Mammary epithelial cell (primary cell): Measurements from ENCODE around the gene CCDC33.

Experiments used
- CTCF ChIP-seq, 2 donors: IDR thresholded peaks in 1 of 2; conservative IDR thresholded peaks in 1 of 2; 2 replicates each; pipeline ENCODE4 v1.5.1; 2011 to 2012; ENCODE audit warnings: inconsistent platforms in 2 of 2, low read length in 2 of 2, mild to moderate bottlenecking in 2 of 2, control low read depth in 1 of 2, low read depth in 1 of 2; ENCODE audit not compliant: insufficient read depth in 1 of 2; ENCODE audit errors: extremely low read depth in 1 of 2
- EZH2 ChIP-seq: IDR thresholded peaks from 2 replicates; pipeline ENCODE4 v1.6.1; 2012; ENCODE audit warnings: low read length, inconsistent platforms, borderline replicate concordance

- TF ChIP-seq CTCF (conservative IDR thresholded peaks at IDR 0.05 in 1 of 2, IDR thresholded peaks at IDR 0.05 in 1 of 2; ENCODE audit: extremely low read depth in 1 of 2, insufficient read depth in 1 of 2, low read depth in 1 of 2, low read length in 2 of 2) = no peak
- no peak for TF ChIP-seq EZH2
Measured at GRCh38 chr15:74306781-74307217, 70.7 kb downstream of the CCDC33 start.
